T-helper 2 cell treated with Interferon-gamma antibody and Interleukin-4, amounts not matched to agents 5 μg/mL and 100 μg/mL, for 36 hours (primary cell): ENCODE results near the gene AMN1.
"Not testable (repeated sequence)": the region's sequence is repeated elsewhere in the genome, so short reads cannot be mapped to it uniquely, and the experiment has no call there.

Experiments
- DNase-seq: peaks from one replicate; pipeline ENCODE4 v3.0.0; 2021; ENCODE audit warnings: low spot score
- H3K27ac Mint-ChIP-seq: one replicate; pipeline ENCODE4 v1.8.0; 2021; ENCODE audit warnings: mild to moderate bottlenecking, mixed read lengths
- H3K27me3 Mint-ChIP-seq: one replicate; pipeline ENCODE4 v1.8.0; 2021; ENCODE audit warnings: low read depth, mixed read lengths
- H3K36me3 Mint-ChIP-seq: one replicate; pipeline ENCODE4 v1.8.0; 2021; ENCODE audit warnings: low read depth, mixed read lengths
- H3K4me1 Mint-ChIP-seq: one replicate; pipeline ENCODE4 v1.8.0; 2021; ENCODE audit warnings: low read depth, mixed read lengths
- H3K4me3 Mint-ChIP-seq: one replicate; pipeline ENCODE4 v1.8.0; 2022; ENCODE audit warnings: mild to moderate bottlenecking, moderate library complexity, mixed read lengths
- H3K9me3 Mint-ChIP-seq: one replicate; pipeline ENCODE4 v1.8.0; 2021; ENCODE audit warnings: mixed read lengths

Gene AMN1

GRCh38 chr12:31727192-31727591 lies 1.6 kb downstream of the AMN1 start:
- Mint-ChIP-seq H3K9me3 (peaks cover 15% of the 10 kb centered on the region), H3K4me3 (peak overlapping the region; percentile 28), H3K36me3 (peaks cover 29% of the 10 kb centered on the region), H3K4me1 (peaks cover 27% of the 10 kb centered on the region), H3K27ac (peak overlapping the region; percentile 29), H3K27me3 (no peaks in the 10 kb centered on the region)
- DNase-seq: no peak

GRCh38 chr12:31726575-31726974 lies 2.2 kb downstream of the AMN1 start:
- Mint-ChIP-seq H3K27me3 (no peaks in the 10 kb centered on the region), H3K4me1 (peaks cover 29% of the 10 kb centered on the region)

GRCh38 chr12:31724557-31724956 lies 4.3 kb downstream of the AMN1 start:
- H3K27ac Mint-ChIP-seq: no peak overlapping the region
- no peak for DNase-seq
- H3K27me3 Mint-ChIP-seq: no peaks in the 10 kb centered on the region
- peaks cover 22% of the 10 kb centered on the region for H3K4me1 Mint-ChIP-seq
- H3K36me3 Mint-ChIP-seq: peaks cover 22% of the 10 kb centered on the region
- H3K9me3 Mint-ChIP-seq: peaks cover 9% of the 10 kb centered on the region
- H3K4me3 Mint-ChIP-seq: no peak overlapping the region

More at GRCh38 chr12:31726575-31726974, 2.2 kb downstream of the AMN1 start:
- Mint-ChIP-seq H3K9me3 (peaks cover 15% of the 10 kb centered on the region), H3K36me3 (peaks cover 29% of the 10 kb centered on the region), H3K4me3 (no peak overlapping the region), H3K27ac (no peak overlapping the region)
- no peak for DNase-seq

- Mint-ChIP-seq H3K4me1 (peaks cover 17% of the 10 kb centered on the region), H3K4me3 (no peak overlapping the region), H3K36me3 (peaks cover 31% of the 10 kb centered on the region), H3K27me3 (no peaks in the 10 kb centered on the region), H3K27ac (no peak overlapping the region), H3K9me3 (peaks cover 10% of the 10 kb centered on the region)
- no peak for DNase-seq
Observed at GRCh38 chr12:31722580-31722979, 6.2 kb downstream of the AMN1 start.

- peaks cover 27% of the 10 kb centered on the region for H3K36me3 Mint-ChIP-seq
- H3K4me3 Mint-ChIP-seq, H3K27ac Mint-ChIP-seq, DNase-seq, H3K27me3 Mint-ChIP-seq: not testable (repeated sequence)
- peaks cover 11% of the 10 kb centered on the region for H3K4me1 Mint-ChIP-seq
- peaks cover 20% of the 10 kb centered on the region for H3K9me3 Mint-ChIP-seq
Observed at GRCh38 chr12:31718542-31719198, 10.2 kb downstream of the AMN1 start.

- Mint-ChIP-seq H3K36me3 (peaks cover 25% of the 10 kb centered on the region), H3K9me3 (peaks cover 20% of the 10 kb centered on the region)
- not testable (repeated sequence) for H3K4me3 Mint-ChIP-seq, H3K27ac Mint-ChIP-seq, H3K4me1 Mint-ChIP-seq, H3K27me3 Mint-ChIP-seq, DNase-seq
Observed at GRCh38 chr12:31716998-31717397, 11.8 kb downstream of the AMN1 start.

GRCh38 chr12:31715283-31715825 lies 13.5 kb downstream of the AMN1 start:
- Mint-ChIP-seq H3K9me3 (peaks cover 15% of the 10 kb centered on the region), H3K4me1 (peaks cover 4% of the 10 kb centered on the region), H3K4me3 (no peak overlapping the region), H3K27me3 (no peaks in the 10 kb centered on the region), H3K27ac (no peak overlapping the region), H3K36me3 (peaks cover 21% of the 10 kb centered on the region)
- no peak for DNase-seq

GRCh38 chr12:31714406-31715271 lies 14.2 kb downstream of the AMN1 start:
- peaks cover 24% of the 10 kb centered on the region for H3K36me3 Mint-ChIP-seq
- H3K27me3 Mint-ChIP-seq: no peaks in the 10 kb centered on the region
- DNase-seq: no peak
- H3K4me1 Mint-ChIP-seq: peaks cover 4% of the 10 kb centered on the region
- peaks cover 18% of the 10 kb centered on the region for H3K9me3 Mint-ChIP-seq
- H3K4me3 Mint-ChIP-seq: no peak overlapping the region
- H3K27ac Mint-ChIP-seq: no peak overlapping the region

GRCh38 chr12:31712877-31713276 lies 15.9 kb downstream of the AMN1 start:
- no peak overlapping the region for H3K27ac Mint-ChIP-seq
- H3K27me3 Mint-ChIP-seq: no peaks in the 10 kb centered on the region

GRCh38 chr12:31710021-31710818 lies 18.6 kb downstream of the AMN1 start:
- DNase-seq: no peak
- Mint-ChIP-seq H3K4me1 (peaks cover 2% of the 10 kb centered on the region), H3K27ac (no peak overlapping the region), H3K4me3 (no peak overlapping the region), H3K9me3 (peaks cover 19% of the 10 kb centered on the region), H3K27me3 (no peaks in the 10 kb centered on the region), H3K36me3 (peaks cover 17% of the 10 kb centered on the region)

More at GRCh38 chr12:31712877-31713276, 15.9 kb downstream of the AMN1 start:
- H3K4me3 Mint-ChIP-seq: no peak overlapping the region
- peaks cover 19% of the 10 kb centered on the region for H3K36me3 Mint-ChIP-seq
- DNase-seq: no peak
- peaks cover 25% of the 10 kb centered on the region for H3K9me3 Mint-ChIP-seq
- peaks cover 4% of the 10 kb centered on the region for H3K4me1 Mint-ChIP-seq

GRCh38 chr12:31708118-31708517 lies 20.7 kb downstream of the AMN1 start:
- not testable (repeated sequence) for H3K27me3 Mint-ChIP-seq, H3K4me3 Mint-ChIP-seq, DNase-seq, H3K27ac Mint-ChIP-seq, H3K4me1 Mint-ChIP-seq
- Mint-ChIP-seq H3K9me3 (peaks cover 19% of the 10 kb centered on the region), H3K36me3 (peaks cover 13% of the 10 kb centered on the region)

GRCh38 chr12:31705621-31706020 lies 23.2 kb downstream of the AMN1 start:
- no peak for DNase-seq
- no peaks in the 10 kb centered on the region for H3K27me3 Mint-ChIP-seq
- H3K4me3 Mint-ChIP-seq: no peak overlapping the region
- H3K4me1 Mint-ChIP-seq: no peaks in the 10 kb centered on the region
- no peak overlapping the region for H3K27ac Mint-ChIP-seq
- H3K36me3 Mint-ChIP-seq: peaks cover 15% of the 10 kb centered on the region
- peaks cover 19% of the 10 kb centered on the region for H3K9me3 Mint-ChIP-seq

GRCh38 chr12:31702047-31702446 lies 26.8 kb downstream of the AMN1 start:
- Mint-ChIP-seq H3K4me1 (no peaks in the 10 kb centered on the region), H3K36me3 (peaks cover 7% of the 10 kb centered on the region), H3K27me3 (no peaks in the 10 kb centered on the region), H3K27ac (no peak overlapping the region), H3K4me3 (no peak overlapping the region), H3K9me3 (no peaks in the 10 kb centered on the region)
- no peak for DNase-seq
